T-cell (primary cell): Measurements from ENCODE around the gene TIAM2. TPM values are rescaled to one million over a fixed set of nuclear protein-coding genes. Genes with fewer than 3 reads are reported as not detected.

Experiments used
- ATAC-seq, 4 experiments: fragments of 200-7000 bp in 3 of 4; fragments of 150-1000 bp in 1 of 4; cut with Tn5 transposase; replicated peaks in 1 of 4; 1 replicate in 3 of 4; 2 replicates in 1 of 4; pipeline ENCODE4 v1.10.0; 2021; ENCODE audit warnings: moderate library complexity in 3 of 4, mild to moderate bottlenecking in 2 of 4, moderate number of reproducible peaks in 1 of 4
- CTCF ChIA-PET, 2 donors: fragments of 300-600 bp; sonication (Branson Sonifier 250); formaldehyde crosslinking; loops; one replicate each; lab custom pipeline; 2022; ENCODE audit warnings: antibody characterized with exemption in 2 of 2; lab: Charles Lee
- POLR2A ChIA-PET, 2 donors: fragments of 300-600 bp; sonication (Branson Sonifier 250); formaldehyde crosslinking; loops; one replicate each; lab custom pipeline; 2022; ENCODE audit warnings: antibody characterized with exemption in 2 of 2; lab: Charles Lee
- DNase-seq, 35 experiments: peaks; one replicate each; pipeline versions ENCODE4 v3.0.0 to v3.0.0-alpha.2; 2013 to 2023
- H3K27ac ChIP-seq: one replicate; pipeline ENCODE4 v1.5.1; 2013; ENCODE audit warnings: low read length
- H3K27me3 ChIP-seq, 2 experiments: replicated peaks in 1 of 2; 1 replicate in 1 of 2; 2 replicates in 1 of 2; pipeline versions ENCODE4 v1.6.1 to v1.7.0; 2013; ENCODE audit warnings: low read length in 1 of 2, mixed read lengths in 1 of 2; ENCODE audit not compliant: control insufficient read depth in 2 of 2, insufficient read depth in 2 of 2; ENCODE audit errors: extremely low read depth in 1 of 2
- H3K36me3 ChIP-seq, 2 donors: 1 replicate in 1 of 2; 2 replicates in 1 of 2; pipeline versions ENCODE4 v1.6.1 to v1.7.0; 2013; ENCODE audit warnings: low read length in 1 of 2; ENCODE audit not compliant: control insufficient read depth in 2 of 2, insufficient read depth in 1 of 2; ENCODE audit errors: extremely low read depth in 1 of 2
- H3K4me1 ChIP-seq, 2 experiments: 1 replicate in 1 of 2; 2 replicates in 1 of 2; pipeline versions ENCODE4 v1.6.1 to v1.7.0; 2013; ENCODE audit warnings: low read length in 2 of 2, mixed read lengths in 1 of 2; ENCODE audit not compliant: insufficient read depth in 2 of 2, control insufficient read depth in 1 of 2; ENCODE audit errors: extremely low read depth in 1 of 2
- H3K4me3 ChIP-seq, 2 donors: 1 replicate in 1 of 2; 2 replicates in 1 of 2; pipeline versions ENCODE4 v1.5.1 to v1.7.0; 2013; ENCODE audit warnings: mild to moderate bottlenecking in 2 of 2, low read length in 1 of 2, moderate library complexity in 1 of 2; ENCODE audit not compliant: control insufficient read depth in 1 of 2; ENCODE audit errors: extremely low read depth in 1 of 2
- H3K9me3 ChIP-seq: 2 replicates; pipeline ENCODE4 v1.7.0; 2013
- H3K27ac Mint-ChIP-seq, 2 donors: one replicate each; pipeline ENCODE4 v1.8.0; 2020 to 2021; ENCODE audit warnings: mild to moderate bottlenecking in 2 of 2, mixed read lengths in 2 of 2
- H3K27me3 Mint-ChIP-seq, 2 donors: one replicate each; pipeline ENCODE4 v1.8.0; 2021 to 2022; ENCODE audit warnings: mixed read lengths in 2 of 2
- H3K36me3 Mint-ChIP-seq: one replicate; pipeline ENCODE4 v1.8.0; 2021; ENCODE audit warnings: mixed read lengths
- H3K4me1 Mint-ChIP-seq, 3 donors: one replicate each; pipeline ENCODE4 v1.8.0; 2020 to 2022; ENCODE audit warnings: mixed read lengths in 3 of 3, mild to moderate bottlenecking in 1 of 3
- H3K4me3 Mint-ChIP-seq, 3 donors: one replicate each; pipeline ENCODE4 v1.8.0; 2020 to 2022; ENCODE audit warnings: mild to moderate bottlenecking in 3 of 3, mixed read lengths in 3 of 3, moderate library complexity in 3 of 3
- H3K9me3 Mint-ChIP-seq, 3 donors: one replicate each; pipeline ENCODE4 v1.8.0; 2020 to 2022; ENCODE audit warnings: mixed read lengths in 3 of 3
- WGBS: methylation state at CpG from one replicate; pipeline ENCODE4 v1.1.5; 2013; ENCODE audit warnings: missing lambda C conversion rate; ENCODE audit not compliant: insufficient coverage; 5-methylcytosine and 5-hydroxymethylcytosine counted together
- total RNA-seq, 35 experiments: library from RNA in 6 of 35; stranded (reverse) in 6 of 35; fragments of 120-200 nt in 1 of 35; gene quantifications; one replicate each; pipeline versions ENCODE4 v1.2.1 to v1.2.4 and lab custom pipeline; 2013 to 2026

Gene TIAM2
- total RNA-seq, 5 donors from 2014 or later (not counting 1 experiment from before 2014, with no cell fraction given) = 4.6 to 7.1 (median 6.8) TPM

DNA sequence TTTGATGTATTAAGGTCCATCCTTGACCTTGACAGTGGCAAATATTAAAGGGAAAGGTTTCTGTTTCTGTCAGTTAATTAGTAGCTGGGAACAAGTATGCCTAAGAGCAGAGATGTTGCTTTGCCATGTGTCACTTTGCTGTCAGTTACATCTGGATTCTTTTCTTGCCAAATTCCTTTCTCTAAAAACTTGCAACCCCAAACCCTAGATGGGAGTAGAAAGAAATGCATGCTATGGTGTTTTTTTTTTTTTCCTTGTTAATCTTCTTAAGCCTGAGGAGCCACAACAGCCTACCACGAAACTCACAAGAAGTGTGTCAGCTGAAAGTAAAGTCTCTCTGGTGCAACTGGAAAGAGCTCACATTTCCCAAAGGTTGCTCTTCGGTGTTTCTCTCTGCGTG, 250.7 kb downstream of the TIAM2 start:
- POLR2A ChIA-PET = no interaction called here
- CTCF ChIA-PET = interaction anchor here in 1 of 2 donors (0.7 kb wide), 1 partner anchor 1621 kb away, joined by 6 read pairs; no protein-coding TSS in a partner anchor

DNA sequence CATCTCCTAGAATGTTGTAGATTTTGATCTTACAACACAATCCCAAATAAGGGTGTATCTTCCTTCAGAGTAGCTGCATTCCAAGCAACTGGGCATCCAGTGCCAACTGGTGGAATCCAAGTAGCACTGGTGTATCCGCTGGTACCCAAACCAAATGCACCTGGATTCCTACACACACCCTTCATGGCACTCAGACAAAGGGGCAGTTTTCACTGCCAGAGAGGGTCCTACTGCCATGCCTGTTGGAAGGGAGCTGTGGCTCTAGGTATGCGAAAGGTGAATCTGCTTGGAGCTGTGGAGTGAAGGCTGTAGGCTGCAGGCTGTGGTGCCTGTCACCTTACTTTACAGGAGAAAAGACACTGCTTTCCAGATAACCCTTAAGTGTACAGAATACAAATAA, 251.7 kb downstream of the TIAM2 start:
- no peaks in the 10 kb centered on the region for H3K9me3 Mint-ChIP-seq
- Histone ChIP-seq H3K4me3 (no peak overlapping the region), H3K4me1 (no peaks in the 10 kb centered on the region), H3K9me3 (no peaks in the 10 kb centered on the region), H3K36me3 (peaks cover 0 to 6% of the 10 kb centered on the region in 2 donors), H3K27ac (no peak overlapping the region), H3K27me3 (no peaks in the 10 kb centered on the region)
- ChIA-PET POLR2A (no interaction called here), CTCF (no interaction called here)
- H3K27ac Mint-ChIP-seq = no peak overlapping the region
- no peak overlapping the region for H3K4me3 Mint-ChIP-seq
- no peaks in the 10 kb centered on the region for H3K27me3 Mint-ChIP-seq
- H3K4me1 Mint-ChIP-seq = no peaks in the 10 kb centered on the region
- DNase-seq (no peak), ATAC-seq (no peak)
- H3K36me3 Mint-ChIP-seq = peaks cover 5% of the 10 kb centered on the region
- 100% methylated on average over 1 of the region's 2 CpGs for WGBS

More for the DNA sequence above, 250.7 kb downstream of the TIAM2 start:
- DNase-seq = no peak
- Histone ChIP-seq H3K36me3 (peaks cover 0 to 4% of the 10 kb centered on the region in 2 donors), H3K27ac (no peak overlapping the region), H3K9me3 (no peaks in the 10 kb centered on the region), H3K4me3 (no peak overlapping the region), H3K27me3 (no peaks in the 10 kb centered on the region), H3K4me1 (no peaks in the 10 kb centered on the region)
- WGBS = 100% methylated on average over 3 of the region's 3 CpGs
- Mint-ChIP-seq H3K36me3 (peaks cover 5% of the 10 kb centered on the region), H3K27ac (no peak overlapping the region), H3K27me3 (no peaks in the 10 kb centered on the region), H3K4me3 (no peak overlapping the region), H3K4me1 (no peaks in the 10 kb centered on the region), H3K9me3 (no peaks in the 10 kb centered on the region)
- ATAC-seq = no peak

DNA sequence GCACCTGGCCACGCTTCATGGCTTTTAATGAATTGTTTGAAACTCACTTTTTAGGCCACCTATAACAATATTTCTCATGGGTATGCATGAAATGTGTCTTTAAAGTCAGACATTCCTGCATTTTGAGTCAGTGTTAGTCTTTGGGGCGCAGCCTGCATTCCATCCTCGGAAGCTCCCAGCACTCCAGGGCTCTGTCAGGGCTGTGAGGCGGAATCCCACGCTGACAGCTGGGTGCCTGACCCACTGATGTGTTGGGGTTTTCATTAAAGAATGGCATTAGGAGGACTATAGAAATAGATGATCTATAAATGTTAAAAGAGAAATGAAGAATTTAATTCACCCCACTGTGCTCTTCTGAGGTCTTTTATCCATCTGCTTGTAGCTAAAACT, 252.5 kb downstream of the TIAM2 start:
- DNase-seq (no peak), ATAC-seq (no peak)
- WGBS = no CpG with 5 or more reads among the region's 5 CpGs
- POLR2A ChIA-PET = no interaction called here
- no peaks in the 10 kb centered on the region for H3K9me3 Mint-ChIP-seq
- Histone ChIP-seq H3K36me3 (peaks cover 0 to 6% of the 10 kb centered on the region in 2 donors), H3K4me1 (no peaks in the 10 kb centered on the region), H3K27me3 (no peaks in the 10 kb centered on the region), H3K27ac (no peak overlapping the region), H3K9me3 (no peaks in the 10 kb centered on the region), H3K4me3 (no peak overlapping the region)
- H3K27me3 Mint-ChIP-seq = no peaks in the 10 kb centered on the region
- CTCF ChIA-PET = interaction anchor here in 1 of 2 donors (1.1 to 1.2 kb wide), 2 partner anchors 69 to 70 kb away, joined by 3 to 6 read pairs; no protein-coding TSS in a partner anchor
- H3K4me1 Mint-ChIP-seq = no peaks in the 10 kb centered on the region
- H3K27ac Mint-ChIP-seq = no peak overlapping the region
- peaks cover 6% of the 10 kb centered on the region for H3K36me3 Mint-ChIP-seq
- H3K4me3 Mint-ChIP-seq = no peak overlapping the region

DNA sequence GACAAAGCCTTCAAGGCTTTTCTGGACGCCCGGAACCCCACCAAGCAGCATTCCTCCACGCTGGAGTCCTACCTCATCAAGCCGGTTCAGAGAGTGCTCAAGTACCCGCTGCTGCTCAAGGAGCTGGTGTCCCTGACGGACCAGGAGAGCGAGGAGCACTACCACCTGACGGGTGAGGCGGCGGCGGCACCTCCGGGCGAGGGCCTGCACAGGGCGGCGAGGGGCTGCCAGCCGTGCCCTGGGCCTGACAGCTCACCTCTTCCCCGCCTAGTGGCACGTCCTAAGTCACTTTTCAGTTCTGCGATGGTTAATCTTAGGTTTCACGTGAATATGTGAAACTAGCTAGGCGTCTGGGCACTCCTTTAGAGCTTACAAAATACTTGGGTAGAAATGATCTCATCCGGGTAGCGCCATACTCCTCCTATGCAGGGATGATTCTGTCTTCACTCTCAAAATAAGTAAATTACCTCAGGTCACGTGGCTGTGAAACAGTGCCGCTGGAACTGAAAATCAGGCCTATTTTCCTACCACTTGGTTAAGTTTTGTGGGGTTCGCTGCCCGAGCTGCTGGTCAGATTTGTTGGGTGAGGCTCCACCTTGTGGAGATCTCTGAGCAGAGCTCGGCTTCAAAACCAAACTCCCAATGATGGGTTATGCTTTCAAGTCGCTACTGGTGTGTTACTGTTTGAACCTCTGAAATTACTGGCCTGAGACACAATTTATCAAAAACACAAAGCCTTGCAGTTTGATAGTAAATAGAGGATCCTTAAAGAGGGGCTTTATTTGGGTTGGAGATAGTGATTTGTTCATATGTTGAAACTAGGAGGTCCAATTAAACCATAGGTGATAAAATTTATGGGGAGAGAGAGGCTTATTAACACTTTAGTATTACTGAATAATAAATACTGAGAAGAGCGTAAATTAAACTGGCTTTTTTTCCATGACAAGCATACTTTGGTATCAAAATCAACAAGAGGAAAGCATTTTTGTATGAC, 253.2 kb downstream of the TIAM2 start:
- ATAC-seq = no peak
- WGBS = 92% methylated on average over 23 of the region's 30 CpGs
- H3K36me3 Mint-ChIP-seq = peaks cover 13% of the 10 kb centered on the region

DNA sequence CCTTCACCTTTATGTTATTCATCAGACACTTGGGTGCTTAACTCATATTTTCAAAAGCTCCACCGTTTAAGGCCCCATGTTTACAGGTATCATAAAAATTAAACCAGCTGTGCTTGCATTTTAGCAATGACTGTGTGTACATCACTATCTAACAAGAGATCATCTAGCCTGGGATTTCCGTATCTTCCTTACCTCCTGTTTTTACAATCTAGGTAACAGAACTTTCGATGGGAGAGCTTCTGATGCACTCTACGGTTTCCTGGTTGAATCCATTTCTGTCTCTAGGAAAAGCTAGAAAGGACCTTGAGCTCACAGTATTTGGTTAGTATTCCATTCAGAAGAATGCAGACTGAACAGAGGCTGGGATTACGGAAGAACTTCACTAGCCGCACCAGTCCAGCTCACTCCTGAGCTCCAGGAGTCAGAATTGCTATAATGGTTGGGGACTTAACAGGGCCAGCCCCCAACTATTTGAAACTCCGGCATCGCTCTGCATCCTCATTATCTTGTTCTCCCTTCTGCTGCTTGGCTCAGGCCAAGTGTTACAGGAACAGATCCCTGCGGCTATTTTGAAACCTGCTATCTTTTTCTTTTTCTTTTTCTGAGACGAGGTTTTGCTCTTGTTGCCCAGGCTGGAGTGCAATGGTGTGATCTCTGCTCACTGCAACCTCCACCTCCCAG, 255.7 kb downstream of the TIAM2 start:
- CTCF ChIA-PET = interaction anchor here (0.7 to 2.3 kb wide), 2 partner anchors 12 to 73 kb away, joined by 4 to 7 read pairs; no protein-coding TSS in a partner anchor
- H3K36me3 Mint-ChIP-seq = peaks cover 27% of the 10 kb centered on the region

More for the DNA sequence above, 253.2 kb downstream of the TIAM2 start:
- Histone ChIP-seq H3K4me3 (no peak overlapping the region), H3K27me3 (no peaks in the 10 kb centered on the region), H3K27ac (no peak overlapping the region), H3K9me3 (no peaks in the 10 kb centered on the region), H3K4me1 (no peaks in the 10 kb centered on the region), H3K36me3 (peaks cover 0 to 10% of the 10 kb centered on the region in 2 donors)
- H3K4me3 Mint-ChIP-seq = no peak overlapping the region
- H3K27me3 Mint-ChIP-seq = no peaks in the 10 kb centered on the region
- H3K4me1 Mint-ChIP-seq = no peaks in the 10 kb centered on the region
- CTCF ChIA-PET = interaction anchor here in 1 of 2 donors (1.1 to 1.2 kb wide), 2 partner anchors 69 to 71 kb away, joined by 3 to 6 read pairs; no protein-coding TSS in a partner anchor
- no peaks in the 10 kb centered on the region for H3K9me3 Mint-ChIP-seq
- H3K27ac Mint-ChIP-seq = peak overlapping the region in 1 of 2 donors; percentile 9
- peak in 1 of 35 experiments; percentile 19 for DNase-seq
- POLR2A ChIA-PET = no interaction called here

DNA sequence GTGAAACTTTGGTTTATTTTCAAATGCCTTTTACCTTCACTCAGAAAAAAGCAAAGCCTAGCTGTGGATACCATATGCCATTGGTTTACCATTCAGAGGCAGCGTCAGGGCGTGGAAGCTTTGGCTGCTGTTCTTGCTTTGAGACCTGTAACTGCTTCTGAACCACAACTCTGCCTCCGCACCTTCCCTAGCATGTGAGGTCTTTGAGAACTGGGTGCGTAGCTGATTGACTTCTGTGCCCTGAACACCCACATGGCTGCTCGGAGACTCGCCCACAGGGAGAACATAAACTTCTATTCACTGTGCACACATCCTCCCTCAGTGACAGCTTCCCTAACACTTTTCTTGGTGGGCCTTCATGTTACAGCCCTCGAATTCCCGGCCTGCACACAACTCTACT, 257.5 kb downstream of the TIAM2 start:
- Histone ChIP-seq H3K27me3 (no peaks in the 10 kb centered on the region), H3K9me3 (no peaks in the 10 kb centered on the region), H3K36me3 (peaks cover 3 to 40% of the 10 kb centered on the region in 2 donors), H3K27ac (no peak overlapping the region), H3K4me1 (no peaks in the 10 kb centered on the region), H3K4me3 (no peak overlapping the region)
- no peaks in the 10 kb centered on the region for H3K9me3 Mint-ChIP-seq
- peaks cover 39% of the 10 kb centered on the region for H3K36me3 Mint-ChIP-seq
- 100% methylated on average over 5 of the region's 8 CpGs for WGBS
- no peaks in the 10 kb centered on the region for H3K27me3 Mint-ChIP-seq
- no peak overlapping the region for H3K4me3 Mint-ChIP-seq
- H3K27ac Mint-ChIP-seq = peak overlapping the region in 1 of 2 donors; percentile 8
- ATAC-seq (no peak), DNase-seq (no peak)
- CTCF ChIA-PET = no interaction called here
- H3K4me1 Mint-ChIP-seq = no peaks in the 10 kb centered on the region
- POLR2A ChIA-PET = no interaction called here

More for the DNA sequence above, 255.7 kb downstream of the TIAM2 start:
- H3K27ac Mint-ChIP-seq = no peak overlapping the region
- no peak overlapping the region for H3K4me3 Mint-ChIP-seq
- POLR2A ChIA-PET = no interaction called here
- 93% methylated on average over 8 of the region's 10 CpGs for WGBS
- no peaks in the 10 kb centered on the region for H3K9me3 Mint-ChIP-seq
- H3K36me3 ChIP-seq = peaks cover 2 to 27% of the 10 kb centered on the region in 2 donors
- H3K27me3 Mint-ChIP-seq = no peaks in the 10 kb centered on the region
- H3K9me3 ChIP-seq = no peaks in the 10 kb centered on the region
- no peaks in the 10 kb centered on the region for H3K4me1 ChIP-seq
- no peak for ATAC-seq
- H3K4me3 ChIP-seq = no peak overlapping the region
- no peak for DNase-seq
- no peaks in the 10 kb centered on the region for H3K4me1 Mint-ChIP-seq
- H3K27ac ChIP-seq = no peak overlapping the region
- no peaks in the 10 kb centered on the region for H3K27me3 ChIP-seq
